CD4-positive, alpha-beta T cell treated with Interleukin-4 for 4 hours (primary cell): ENCODE data around the gene DSCAML1.

ENCODE experiments used
- DNase-seq: peaks from one replicate; pipeline ENCODE4 v3.0.0-alpha.2; 2020

Gene DSCAML1

DNA sequence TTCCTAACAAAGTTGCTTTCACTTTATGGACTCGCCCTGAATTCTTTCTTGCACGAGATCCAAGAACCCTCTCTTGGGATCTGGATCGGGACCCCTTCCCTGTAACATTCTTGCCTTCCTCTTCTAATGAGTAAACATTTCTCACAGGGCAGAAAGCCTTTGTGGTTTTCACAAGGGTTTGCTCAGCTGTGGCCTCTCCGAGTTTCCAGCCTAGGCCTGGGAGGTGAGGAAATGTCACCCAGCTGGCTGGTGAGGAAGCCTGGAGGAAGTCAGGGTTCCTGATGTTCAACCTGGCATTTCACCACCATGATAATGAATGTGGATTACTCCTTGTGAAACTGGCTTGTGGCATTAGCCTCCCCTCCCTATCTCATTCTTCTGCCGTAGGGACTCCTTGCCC lies 224.9 kb downstream of the DSCAML1 start:
- DNase-seq = no peak

GRCh38 chr11:117570701-117571100 lies 226.3 kb downstream of the DSCAML1 start:
- no peak for DNase-seq

DNA sequence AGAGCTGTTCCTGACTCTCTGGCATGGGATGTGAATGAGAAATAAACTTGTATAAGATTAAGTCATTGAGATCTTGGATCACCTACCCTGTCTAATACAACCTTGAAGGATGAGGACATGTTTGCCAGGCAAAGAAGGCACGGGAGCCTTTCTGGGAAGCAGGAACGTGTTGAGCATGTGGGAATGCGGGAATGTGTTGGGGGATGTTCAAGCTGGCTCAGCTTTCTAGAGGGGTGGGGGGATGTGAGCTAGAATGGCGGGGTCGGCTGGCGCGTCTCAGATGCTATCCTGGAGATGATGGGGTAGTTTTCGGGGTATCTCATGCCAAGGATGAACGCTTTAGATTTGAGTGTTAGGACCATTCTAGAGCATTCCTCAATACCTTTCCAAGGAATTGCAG lies 227.1 kb downstream of the DSCAML1 start:
- no peak for DNase-seq

- DNase-seq = no peak
Measured at GRCh38 chr11:117565709-117566108, 231.3 kb downstream of the DSCAML1 start.

GRCh38 chr11:117564321-117564720 lies 232.7 kb downstream of the DSCAML1 start:
- no peak for DNase-seq

DNA sequence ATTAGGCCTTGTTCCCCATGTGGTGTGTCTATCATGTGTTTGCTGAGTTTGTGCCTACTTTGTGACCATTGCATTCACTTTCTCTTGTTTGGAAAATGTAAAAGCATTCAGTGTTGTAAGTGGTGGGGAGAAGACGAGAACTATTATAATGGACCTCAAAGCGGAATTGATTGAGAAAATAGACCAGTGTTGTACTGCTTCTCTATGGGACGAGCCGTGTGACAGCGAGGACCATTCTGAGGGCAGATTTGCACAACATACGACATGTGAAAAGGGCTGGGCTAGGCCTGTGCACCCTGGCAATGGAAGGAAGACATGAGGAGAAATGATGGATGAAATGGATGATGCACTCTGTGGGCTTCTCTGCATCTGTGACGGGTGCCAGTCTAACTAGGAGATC lies 233.5 kb downstream of the DSCAML1 start:
- no peak for DNase-seq

- DNase-seq = no peak
Measured at GRCh38 chr11:117562136-117562535, 234.9 kb downstream of the DSCAML1 start.

- DNase-seq = no peak
Measured at GRCh38 chr11:117560780-117561530, 236.1 kb downstream of the DSCAML1 start.

- no peak for DNase-seq
Measured at GRCh38 chr11:117559698-117560097, 237.3 kb downstream of the DSCAML1 start.

- no peak for DNase-seq
Measured at GRCh38 chr11:117557361-117557760, 239.7 kb downstream of the DSCAML1 start.

GRCh38 chr11:117554601-117555333 lies 242.2 kb downstream of the DSCAML1 start:
- no peak for DNase-seq

DNA sequence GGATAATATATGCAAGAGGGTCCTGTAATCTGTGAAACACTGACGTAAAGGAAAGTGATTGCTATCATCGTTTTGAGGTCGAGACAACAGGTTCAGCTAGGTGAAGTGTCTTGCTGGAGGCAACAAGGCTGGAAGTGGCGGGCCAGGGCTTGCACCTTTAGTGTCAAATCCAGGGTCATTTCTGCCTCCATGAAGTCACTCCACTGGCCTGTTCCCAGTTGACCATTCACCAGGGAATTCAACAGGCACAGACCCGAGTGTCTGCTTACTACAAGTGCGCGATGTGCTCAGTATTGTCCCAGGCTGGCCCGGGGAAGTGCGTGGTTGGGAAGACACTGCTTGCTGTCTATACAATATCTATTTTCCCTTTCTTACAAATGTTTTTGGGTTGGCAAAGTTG lies 244.4 kb downstream of the DSCAML1 start:
- DNase-seq = no peak

DNA sequence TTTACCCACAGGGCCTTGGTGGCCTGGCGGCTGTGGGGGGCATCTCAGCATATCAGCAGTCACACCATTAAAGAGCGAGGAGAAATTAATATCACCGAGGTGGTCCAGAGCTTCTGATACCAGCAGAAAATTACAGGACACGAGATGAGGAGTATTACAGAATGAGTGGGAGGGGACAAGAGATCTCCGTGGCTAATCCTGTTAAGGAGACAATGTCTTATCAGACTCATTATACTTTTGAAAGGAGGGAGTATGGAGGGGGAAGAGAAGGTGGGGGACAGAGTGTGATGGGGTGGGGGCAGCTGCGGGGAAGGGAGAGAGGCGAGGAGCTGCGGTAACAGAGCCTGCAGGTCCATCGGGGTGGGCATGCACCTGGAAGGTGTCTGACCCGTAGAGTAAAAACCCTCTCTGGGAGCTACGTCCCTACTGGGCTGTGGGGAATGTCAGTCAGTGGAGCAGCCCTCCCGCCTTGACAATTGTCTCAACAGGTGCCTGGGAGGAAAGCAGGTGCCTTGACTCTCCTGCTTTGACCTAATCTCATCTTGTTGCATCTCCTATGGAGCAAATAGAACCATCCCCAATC lies 245.2 kb downstream of the DSCAML1 start:
- DNase-seq = no peak

GRCh38 chr11:117550466-117550865 lies 246.6 kb downstream of the DSCAML1 start:
- no peak for DNase-seq

DNA sequence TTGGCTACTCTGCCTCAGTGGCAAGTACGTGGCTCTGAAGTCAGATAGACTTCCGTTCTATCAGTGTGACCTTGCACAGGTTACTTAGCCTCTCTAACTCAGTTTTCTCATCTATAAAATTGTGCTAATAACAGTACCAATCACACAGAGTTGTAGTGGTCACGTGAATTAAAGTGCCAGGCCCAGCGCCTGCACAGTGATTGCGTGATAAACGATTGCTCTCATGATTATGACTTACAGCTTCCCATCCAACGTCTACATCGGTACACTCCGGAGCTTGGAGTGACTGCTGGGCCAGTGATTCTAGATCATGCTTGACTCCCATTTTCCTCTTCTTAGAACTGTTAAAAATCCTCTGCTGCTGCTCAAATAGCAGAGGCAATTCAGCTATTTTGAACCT lies 247.6 kb downstream of the DSCAML1 start:
- no peak for DNase-seq

- no peak for DNase-seq
Measured at GRCh38 chr11:117548876-117549275, 248.1 kb downstream of the DSCAML1 start.

DNA sequence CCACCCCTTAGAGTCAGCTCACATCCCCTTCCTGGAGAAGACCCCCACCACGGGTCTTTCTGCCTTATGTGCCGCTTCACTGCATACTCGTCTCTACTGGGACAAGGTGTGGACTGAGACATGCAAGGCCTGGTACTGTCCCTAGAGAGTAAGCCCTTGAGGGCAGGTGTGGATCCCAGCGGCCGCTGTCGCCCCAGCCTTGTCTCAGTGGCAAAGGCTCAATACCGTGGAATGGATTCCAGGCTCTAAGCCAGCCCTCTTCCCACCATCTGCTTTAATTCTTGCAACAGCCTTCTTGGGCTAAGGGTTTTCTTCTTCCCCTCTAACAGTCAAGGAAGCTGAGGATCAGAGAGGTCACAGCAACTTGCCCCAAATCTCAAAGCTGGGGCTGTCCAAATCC lies 249.1 kb downstream of the DSCAML1 start:
- no peak for DNase-seq

DNA sequence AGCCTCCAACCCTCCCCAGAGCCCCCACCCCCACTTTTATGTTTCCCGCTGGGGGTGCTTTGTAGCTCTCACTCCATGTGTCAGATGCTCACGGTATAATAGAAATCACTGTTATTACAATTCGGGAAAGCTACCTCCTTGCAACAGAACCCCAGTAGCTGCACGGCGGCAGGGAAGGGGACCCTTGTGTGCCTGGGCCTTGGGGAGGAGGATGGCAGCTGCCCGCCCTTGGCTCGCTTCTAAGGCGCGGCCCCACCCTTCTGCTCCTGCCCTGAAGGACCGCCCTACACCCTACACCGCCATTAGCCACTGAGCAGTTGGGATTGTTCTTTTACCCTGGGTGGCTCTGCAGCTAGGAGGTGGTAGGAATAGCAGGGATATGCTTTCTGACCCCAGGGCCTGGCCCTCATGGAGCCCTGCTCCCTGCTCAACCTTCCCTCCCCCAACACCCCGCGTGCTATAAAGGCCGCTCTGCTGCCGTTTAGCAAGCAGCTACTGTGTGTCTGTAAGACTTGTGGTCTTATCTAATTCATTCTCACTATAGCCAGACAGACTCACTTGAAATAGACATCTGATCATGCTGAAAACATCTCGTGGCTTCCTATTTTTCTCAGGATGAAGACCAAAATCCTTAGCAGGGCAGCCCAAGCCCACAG lies 249.7 kb downstream of the DSCAML1 start:
- no peak for DNase-seq

DNA sequence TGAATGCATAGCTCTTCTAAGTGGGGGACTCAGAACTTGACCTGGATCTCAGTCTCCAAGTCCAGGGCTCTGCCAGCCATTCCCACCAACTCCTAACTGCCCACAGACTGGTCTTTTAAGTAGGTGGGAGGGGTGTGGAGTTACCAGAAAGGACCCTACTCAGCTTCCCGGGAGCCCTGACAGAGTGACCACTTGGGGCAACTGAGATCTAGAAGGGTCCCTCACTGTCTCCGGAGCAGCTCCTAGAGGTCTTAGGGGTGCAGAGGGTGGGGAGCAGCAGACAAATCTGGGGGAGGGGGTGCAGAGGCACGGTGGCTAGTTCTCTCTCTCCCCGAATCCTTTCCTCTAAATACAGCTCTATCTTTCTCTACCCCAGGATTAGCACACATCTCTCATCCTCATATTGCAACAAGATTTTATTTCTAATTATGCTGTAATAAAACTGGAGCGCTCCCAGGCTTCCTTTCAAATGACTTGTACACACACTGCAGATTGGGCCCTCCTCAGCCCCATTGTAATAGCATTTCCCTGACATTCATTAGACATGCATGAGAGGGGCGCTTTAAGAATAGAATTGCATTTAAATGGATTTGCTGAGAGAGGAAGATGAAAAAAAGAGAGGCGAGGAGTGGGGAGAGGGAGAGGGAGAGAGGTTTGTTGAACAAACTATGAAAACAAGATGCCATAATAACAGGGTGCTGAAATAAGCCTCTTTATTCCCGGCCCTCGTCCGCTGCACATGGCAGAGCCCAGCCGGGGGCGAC lies 250.4 kb downstream of the DSCAML1 start:
- DNase-seq = no peak

DNA sequence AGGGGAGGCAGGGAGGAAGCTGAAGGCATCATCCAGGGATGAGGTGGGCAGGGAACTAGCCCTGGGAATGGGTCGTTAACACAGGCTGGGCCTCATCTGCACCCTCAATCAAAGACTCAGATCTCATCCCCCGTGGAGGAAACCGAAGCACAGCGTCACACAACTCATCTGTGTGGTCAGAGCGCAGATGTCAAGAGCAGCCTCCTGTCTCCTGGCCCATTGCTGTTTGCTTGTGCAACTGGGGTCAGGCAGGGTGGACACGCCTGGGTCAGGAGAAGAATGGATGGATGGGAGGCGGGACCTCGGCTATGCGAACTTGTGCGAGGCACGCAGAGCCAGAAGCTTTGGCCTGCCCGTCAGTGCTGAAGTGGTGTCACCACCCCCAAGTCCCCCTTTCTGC lies 251.3 kb downstream of the DSCAML1 start:
- DNase-seq = no peak

GRCh38 chr11:117544130-117544800 lies 252.8 kb downstream of the DSCAML1 start:
- DNase-seq = no peak

DNA sequence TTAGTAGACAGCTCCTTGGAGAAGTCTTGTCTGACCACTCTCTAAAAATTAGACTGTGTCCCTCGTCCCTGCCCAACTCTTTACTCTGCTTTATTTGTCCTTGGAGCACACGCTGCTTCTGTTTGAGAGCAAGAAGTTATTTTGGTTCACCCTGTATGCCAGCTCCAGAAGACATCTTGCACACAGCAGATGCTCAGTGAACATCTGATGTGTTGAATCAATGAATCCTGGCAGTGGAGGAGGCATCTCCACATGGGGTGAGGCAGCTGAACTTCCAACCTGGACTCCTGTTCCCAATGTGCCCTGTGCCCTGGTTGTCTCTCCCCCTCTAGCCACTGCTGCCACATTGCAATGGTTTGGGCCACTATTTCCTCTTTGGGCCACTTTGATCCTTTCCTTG lies 255.8 kb downstream of the DSCAML1 start:
- DNase-seq = no peak
